Activated CD8-positive, alpha-beta memory T cell treated with anti-CD3 and anti-CD28 coated beads for 24 hours (primary cell): ENCODE measurements around the gene SLC22A31.
A peak's percentile ranks its signal among the peaks of the same experiment; 100 is the strongest.

ENCODE experiments used
- DNase-seq: peaks from one replicate; pipeline ENCODE4 v3.0.0-alpha.2; 2020

The SLC22A31 gene

GRCh38 chr16:89216315-89217137 is 16.2 kb upstream of the SLC22A31 start:
- DNase-seq: peak; percentile 89

DNA sequence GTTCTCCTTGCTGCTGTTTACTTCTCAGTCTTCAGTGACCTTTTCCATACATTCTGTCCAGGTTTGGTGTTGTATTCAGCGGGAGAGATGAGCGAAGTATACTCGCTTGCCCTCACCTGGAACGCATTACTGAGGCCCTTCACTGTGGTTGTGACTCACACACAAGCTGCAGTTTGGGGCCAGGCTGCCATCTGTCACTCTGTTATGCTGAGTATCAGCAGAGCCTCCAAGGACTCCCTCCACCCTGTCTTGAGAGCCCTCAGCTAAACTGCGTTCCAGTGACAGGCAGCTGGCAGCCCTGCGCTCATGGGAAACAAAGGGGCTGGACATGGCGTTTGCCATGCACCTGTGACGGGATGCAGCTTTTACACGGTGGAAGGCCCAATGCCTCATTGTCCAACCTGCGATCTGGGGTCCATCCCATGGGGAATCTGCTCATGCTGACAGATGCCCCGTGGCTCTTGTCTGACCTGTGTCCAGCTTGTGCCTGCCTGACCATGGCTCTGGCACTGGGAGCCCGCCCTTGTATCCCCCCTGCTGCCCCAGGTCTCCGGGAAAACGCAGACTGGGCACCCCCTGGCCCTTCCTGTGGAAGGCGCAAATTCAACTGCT is 10.7 kb upstream of the SLC22A31 start:
- DNase-seq: no peak

DNA sequence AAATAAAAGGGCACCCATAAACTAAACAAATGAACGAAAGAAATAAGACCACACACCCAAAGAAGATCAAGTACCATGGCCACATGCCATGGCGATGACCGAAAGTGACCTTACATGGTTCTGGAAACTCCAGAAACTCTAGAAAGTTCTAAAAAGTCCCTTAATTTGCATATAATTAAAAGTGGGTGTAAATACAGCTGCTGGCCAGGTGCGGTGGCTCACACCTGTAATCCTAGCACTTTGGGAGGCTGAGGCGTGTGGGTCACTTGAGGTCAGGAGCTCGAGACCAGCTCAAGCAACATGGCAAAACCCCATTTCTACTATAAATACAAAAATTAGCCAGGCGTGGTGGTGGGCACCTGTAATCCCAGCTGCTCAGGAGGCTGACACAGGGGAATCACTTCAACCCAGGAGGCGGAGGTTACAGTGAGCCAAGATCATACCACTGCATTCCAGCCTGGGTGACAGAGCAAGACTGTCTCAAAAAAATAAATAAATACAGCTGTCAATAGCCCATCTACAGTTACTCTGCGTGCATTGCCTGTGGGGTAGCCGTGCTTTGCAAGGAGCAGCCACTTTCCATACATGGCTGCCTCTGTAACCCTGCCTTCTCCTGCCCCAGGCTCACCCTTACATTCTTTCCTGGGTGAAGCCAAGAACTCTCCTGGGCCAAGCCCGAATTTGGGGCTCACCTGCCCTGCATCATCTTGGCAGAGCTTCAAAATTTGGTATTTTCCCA is 10.0 kb upstream of the SLC22A31 start:
- no peak for DNase-seq

DNA sequence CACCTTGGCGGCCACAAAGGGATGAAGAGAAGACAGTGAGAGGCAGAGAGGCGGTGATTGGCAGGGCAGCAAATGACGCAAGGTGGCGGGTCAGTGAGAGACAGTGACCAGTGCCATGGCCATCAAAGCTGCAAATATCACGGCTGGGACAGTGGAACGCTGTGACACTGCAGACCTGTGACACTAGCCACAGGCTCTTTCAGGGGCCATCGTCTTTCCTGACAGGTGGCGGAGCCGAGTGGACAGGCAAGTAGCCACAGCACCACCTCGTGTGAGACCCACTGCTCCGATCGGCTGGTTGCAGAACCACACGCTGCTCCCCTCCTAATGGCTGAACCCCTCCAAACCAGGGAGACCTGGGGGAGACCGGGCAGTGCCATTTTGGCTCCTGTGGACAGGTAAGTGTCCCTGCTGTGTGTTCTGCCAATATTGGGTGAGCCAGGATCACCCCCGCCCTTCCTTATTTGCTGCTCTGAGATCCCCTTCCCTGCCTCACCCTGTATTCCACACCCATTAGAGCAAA is 9.2 kb upstream of the SLC22A31 start:
- no peak for DNase-seq

DNA sequence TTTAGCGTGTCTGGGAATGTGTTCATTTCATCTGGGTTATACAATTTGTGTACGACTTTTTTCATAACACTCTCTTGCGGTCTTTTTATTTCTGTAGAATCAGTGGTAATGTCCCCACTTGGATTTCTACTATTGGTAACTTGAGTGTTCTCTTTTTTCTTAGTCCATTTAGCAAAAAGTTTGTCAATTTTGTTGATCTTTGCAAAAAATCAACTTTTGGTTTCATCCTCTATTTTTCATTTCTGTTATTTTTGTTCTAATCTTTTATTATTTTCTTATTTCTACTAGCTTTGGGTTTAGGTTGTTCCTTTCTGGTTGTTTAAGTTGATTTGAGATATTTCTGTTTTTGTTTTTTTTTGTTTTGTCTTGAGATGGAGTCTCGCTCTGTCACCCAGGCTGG is 7.7 kb upstream of the SLC22A31 start:
- DNase-seq: no peak

GRCh38 chr16:89202422-89203215 is 2.3 kb upstream of the SLC22A31 start:
- DNase-seq: no peak

- DNase-seq: peak; percentile 89
These were observed 1.4 kb upstream of the SLC22A31 start for GRCh38 chr16:89201439-89202377.

GRCh38 chr16:89200850-89201411 is 594 bp upstream of the SLC22A31 start:
- no peak for DNase-seq

- DNase-seq: no peak
These were observed 855 bp downstream of the SLC22A31 start for GRCh38 chr16:89199241-89200123.

GRCh38 chr16:89198417-89199240 is 1.7 kb downstream of the SLC22A31 start:
- no peak for DNase-seq

DNA sequence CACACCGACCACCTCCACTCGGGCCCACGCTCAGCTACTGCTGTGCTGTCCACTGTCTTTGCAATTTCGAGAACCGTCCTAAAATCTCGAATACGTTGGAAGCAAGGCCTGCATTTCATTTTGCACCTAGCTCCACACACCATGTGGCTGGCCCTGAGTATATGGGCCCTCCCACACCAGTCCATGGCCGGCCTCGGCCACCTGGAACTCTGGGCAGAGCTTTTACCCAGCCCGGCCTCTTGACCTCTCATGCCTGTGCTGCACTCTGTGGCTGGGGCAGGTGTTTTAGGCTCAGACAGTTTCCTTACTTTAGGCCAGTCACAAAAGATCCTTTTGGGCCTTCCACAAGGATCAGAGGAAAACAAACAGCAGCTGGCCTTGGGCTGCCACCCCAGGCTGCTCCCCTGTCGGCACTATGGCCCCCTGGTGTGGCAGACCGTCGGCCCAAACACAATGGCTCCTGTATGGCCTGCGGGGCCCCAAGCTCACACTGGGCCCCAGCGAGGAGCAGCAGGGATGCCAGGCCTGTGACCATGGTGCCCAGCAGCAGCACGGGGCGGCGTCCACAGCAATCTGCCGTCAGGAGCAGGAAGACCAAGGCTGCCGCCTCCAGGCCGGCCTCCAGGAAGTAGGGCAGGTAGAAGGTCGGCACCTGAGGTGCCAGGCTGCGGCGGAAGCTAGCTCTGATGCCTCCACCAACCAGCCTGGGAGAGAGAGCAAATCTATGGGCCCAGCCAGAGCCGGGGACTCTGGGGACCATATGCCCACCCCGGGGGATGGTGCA is 2.5 kb downstream of the SLC22A31 start:
- no peak for DNase-seq

GRCh38 chr16:89197033-89197632 is 3.2 kb downstream of the SLC22A31 start:
- DNase-seq: no peak

GRCh38 chr16:89195521-89196171 is 4.7 kb downstream of the SLC22A31 start:
- DNase-seq: no peak

DNA sequence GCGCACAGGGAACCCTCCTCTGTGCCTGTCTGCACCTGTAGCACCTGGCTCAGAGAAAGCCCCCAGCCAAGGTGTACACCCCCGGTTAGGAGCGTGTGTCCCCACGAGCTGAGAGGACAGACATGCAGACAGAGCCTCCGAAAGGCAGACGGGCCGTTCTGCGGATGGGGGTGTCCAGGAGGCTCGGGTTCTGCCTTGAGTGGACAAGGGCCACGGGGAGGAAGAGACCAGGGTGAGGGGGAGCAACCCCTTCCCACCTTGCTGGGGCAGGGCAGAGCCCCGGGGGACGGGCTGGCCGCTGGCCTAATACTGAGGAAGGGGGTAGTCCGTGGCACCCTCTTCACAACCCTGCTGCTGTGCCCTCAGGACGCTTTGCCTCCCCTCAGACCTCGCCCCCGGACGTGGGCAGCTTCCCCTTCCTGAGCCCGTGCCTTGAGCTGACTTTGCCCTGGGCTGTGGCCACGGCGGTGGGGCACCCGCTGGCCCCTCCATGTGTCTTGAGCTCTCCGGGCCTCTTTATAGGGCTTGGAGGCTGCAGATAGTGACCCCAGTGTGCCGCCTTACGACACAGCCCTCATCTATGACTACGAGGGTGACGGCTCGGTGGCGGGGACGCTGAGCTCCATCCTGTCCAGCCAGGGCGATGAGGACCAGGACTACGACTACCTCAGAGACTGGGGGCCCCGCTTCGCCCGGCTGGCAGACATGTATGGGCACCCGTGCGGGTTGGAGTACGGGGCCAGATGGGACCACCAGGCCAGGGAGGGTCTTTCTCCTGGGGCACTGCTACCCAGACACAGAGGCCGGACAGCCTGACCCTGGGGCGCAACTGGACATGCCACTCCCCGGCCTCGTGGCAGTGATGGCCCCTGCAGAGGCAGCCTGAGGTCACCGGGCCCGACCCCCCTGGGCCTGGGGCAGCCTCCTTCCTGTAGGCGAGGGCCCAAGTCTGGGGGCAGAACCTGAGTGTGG is 5.7 kb downstream of the SLC22A31 start:
- no peak for DNase-seq

- no peak for DNase-seq
These were observed 6.6 kb downstream of the SLC22A31 start for GRCh38 chr16:89193576-89194293.
